ENCODE data around the gene ME2. TPM values are rescaled to one million over a fixed set of nuclear protein-coding genes. Genes with fewer than 3 reads are reported as not detected.

ME2 gene
- total and polyA plus RNA-seq, 9 of the 15 experiments (the other 6 are each of a cell fraction or from before 2014, with no cell fraction given): 12.3 to 54.4 (median 36.2) TPM

DNA sequence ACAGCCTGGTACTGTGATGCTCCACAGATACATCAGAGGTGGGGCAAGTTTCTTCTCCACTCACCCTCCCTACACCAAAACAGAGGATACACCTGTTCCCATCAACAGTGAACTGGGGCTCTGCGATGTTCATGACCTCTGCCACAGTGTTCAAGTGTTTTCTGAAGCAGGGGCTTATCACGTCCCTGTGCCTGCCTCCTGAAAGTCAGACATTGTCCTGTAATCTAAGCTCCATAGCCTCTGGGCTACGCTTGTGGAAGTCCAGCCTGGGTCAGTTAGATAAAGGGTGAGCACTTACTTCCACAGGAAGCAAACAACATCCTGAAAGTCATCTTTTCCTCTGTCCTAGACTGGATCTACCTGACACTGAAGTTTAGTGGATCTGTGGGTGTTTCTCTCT lies 38.9 kb upstream of the ME2 start (continued):
- TF ChIP-seq, protein P1, sequence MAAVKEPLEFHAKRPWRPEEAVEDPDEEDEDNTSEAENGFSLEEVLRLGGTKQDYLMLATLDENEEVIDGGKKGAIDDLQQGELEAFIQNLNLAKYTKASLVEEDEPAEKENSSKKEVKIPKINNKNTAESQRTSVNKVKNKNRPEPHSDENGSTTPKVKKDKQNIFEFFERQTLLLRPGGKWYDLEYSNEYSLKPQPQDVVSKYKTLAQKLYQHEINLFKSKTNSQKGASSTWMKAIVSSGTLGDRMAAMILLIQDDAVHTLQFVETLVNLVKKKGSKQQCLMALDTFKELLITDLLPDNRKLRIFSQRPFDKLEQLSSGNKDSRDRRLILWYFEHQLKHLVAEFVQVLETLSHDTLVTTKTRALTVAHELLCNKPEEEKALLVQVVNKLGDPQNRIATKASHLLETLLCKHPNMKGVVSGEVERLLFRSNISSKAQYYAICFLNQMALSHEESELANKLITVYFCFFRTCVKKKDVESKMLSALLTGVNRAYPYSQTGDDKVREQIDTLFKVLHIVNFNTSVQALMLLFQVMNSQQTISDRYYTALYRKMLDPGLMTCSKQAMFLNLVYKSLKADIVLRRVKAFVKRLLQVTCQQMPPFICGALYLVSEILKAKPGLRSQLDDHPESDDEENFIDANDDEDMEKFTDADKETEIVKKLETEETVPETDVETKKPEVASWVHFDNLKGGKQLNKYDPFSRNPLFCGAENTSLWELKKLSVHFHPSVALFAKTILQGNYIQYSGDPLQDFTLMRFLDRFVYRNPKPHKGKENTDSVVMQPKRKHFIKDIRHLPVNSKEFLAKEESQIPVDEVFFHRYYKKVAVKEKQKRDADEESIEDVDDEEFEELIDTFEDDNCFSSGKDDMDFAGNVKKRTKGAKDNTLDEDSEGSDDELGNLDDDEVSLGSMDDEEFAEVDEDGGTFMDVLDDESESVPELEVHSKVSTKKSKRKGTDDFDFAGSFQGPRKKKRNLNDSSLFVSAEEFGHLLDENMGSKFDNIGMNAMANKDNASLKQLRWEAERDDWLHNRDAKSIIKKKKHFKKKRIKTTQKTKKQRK (IDR thresholded peaks at IDR 0.05; ENCODE audit: borderline replicate concordance, low read depth, low read length): no peak
- TF ChIP-seq TCFL5 (CRISPR knock-in tag; conservative IDR thresholded peaks at IDR 0.05): no peak
- TF ChIP-seq, protein P2, sequence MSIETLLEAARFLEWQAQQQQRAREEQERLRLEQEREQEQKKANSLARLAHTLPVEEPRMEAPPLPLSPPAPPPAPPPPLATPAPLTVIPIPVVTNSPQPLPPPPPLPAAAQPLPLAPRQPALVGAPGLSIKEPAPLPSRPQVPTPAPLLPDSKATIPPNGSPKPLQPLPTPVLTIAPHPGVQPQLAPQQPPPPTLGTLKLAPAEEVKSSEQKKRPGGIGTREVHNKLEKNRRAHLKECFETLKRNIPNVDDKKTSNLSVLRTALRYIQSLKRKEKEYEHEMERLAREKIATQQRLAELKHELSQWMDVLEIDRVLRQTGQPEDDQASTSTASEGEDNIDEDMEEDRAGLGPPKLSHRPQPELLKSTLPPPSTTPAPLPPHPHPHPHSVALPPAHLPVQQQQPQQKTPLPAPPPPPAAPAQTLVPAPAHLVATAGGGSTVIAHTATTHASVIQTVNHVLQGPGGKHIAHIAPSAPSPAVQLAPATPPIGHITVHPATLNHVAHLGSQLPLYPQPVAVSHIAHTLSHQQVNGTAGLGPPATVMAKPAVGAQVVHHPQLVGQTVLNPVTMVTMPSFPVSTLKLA (conservative IDR thresholded peaks at IDR 0.05): peak; percentile 91 to 92
- TF ChIP-seq NFIX (CRISPR knock-in tag; IDR thresholded peaks at IDR 0.05; ENCODE audit: low read depth): no peak
- TF ChIP-seq L3MBTL2 (IDR thresholded peaks at IDR 0.05): peak; percentile 45; the same call in 1 of the 2 replicates
- TF ChIP-seq, protein P3, sequence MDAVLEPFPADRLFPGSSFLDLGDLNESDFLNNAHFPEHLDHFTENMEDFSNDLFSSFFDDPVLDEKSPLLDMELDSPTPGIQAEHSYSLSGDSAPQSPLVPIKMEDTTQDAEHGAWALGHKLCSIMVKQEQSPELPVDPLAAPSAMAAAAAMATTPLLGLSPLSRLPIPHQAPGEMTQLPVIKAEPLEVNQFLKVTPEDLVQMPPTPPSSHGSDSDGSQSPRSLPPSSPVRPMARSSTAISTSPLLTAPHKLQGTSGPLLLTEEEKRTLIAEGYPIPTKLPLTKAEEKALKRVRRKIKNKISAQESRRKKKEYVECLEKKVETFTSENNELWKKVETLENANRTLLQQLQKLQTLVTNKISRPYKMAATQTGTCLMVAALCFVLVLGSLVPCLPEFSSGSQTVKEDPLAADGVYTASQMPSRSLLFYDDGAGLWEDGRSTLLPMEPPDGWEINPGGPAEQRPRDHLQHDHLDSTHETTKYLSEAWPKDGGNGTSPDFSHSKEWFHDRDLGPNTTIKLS (IDR thresholded peaks at IDR 0.05; ENCODE audit: borderline replicate concordance, low read depth): no peak
- TF ChIP-seq ZNF699 (CRISPR knock-in tag; IDR thresholded peaks at IDR 0.05; ENCODE audit: insufficient replicate concordance): no peak
- TF ChIP-seq, protein P4, sequence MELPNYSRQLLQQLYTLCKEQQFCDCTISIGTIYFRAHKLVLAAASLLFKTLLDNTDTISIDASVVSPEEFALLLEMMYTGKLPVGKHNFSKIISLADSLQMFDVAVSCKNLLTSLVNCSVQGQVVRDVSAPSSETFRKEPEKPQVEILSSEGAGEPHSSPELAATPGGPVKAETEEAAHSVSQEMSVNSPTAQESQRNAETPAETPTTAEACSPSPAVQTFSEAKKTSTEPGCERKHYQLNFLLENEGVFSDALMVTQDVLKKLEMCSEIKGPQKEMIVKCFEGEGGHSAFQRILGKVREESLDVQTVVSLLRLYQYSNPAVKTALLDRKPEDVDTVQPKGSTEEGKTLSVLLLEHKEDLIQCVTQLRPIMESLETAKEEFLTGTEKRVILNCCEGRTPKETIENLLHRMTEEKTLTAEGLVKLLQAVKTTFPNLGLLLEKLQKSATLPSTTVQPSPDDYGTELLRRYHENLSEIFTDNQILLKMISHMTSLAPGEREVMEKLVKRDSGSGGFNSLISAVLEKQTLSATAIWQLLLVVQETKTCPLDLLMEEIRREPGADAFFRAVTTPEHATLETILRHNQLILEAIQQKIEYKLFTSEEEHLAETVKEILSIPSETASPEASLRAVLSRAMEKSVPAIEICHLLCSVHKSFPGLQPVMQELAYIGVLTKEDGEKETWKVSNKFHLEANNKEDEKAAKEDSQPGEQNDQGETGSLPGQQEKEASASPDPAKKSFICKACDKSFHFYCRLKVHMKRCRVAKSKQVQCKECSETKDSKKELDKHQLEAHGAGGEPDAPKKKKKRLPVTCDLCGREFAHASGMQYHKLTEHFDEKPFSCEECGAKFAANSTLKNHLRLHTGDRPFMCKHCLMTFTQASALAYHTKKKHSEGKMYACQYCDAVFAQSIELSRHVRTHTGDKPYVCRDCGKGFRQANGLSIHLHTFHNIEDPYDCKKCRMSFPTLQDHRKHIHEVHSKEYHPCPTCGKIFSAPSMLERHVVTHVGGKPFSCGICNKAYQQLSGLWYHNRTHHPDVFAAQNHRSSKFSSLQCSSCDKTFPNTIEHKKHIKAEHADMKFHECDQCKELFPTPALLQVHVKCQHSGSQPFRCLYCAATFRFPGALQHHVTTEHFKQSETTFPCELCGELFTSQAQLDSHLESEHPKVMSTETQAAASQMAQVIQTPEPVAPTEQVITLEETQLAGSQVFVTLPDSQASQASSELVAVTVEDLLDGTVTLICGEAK (IDR thresholded peaks at IDR 0.05): no peak
- TF ChIP-seq, protein P4 (CRISPR knock-in tag; IDR thresholded peaks at IDR 0.05): no peak
- TF ChIP-seq TCF3 (CRISPR knock-in tag; IDR thresholded peaks at IDR 0.05): peak; percentile 97
- TF ChIP-seq ETV6 (IDR thresholded peaks at IDR 0.05; ENCODE audit: borderline replicate concordance in 1 of 2, low read depth in 2 of 2, low read length in 1 of 2): peak; percentile 93 to 95
- TF ChIP-seq ETV6 (CRISPR knock-in tag; IDR thresholded peaks at IDR 0.05; ENCODE audit: borderline replicate concordance): no peak

All from K562 (cell line).